ENCODE data around the gene GPT2.

GRCh38 chr16:46894036-46894672 lies 10.0 kb downstream of the GPT2 start:
- TF ChIP-seq POLR2AphosphoS5 (IDR thresholded peaks at IDR 0.05; ENCODE audit: low read depth, low read length) (no peak), REST (IDR thresholded peaks at IDR 0.05; ENCODE audit: insufficient read depth in 1 of 2, low read depth in 2 of 2, low read length in 2 of 2) (no peak), SIN3A (IDR thresholded peaks at IDR 0.05; ENCODE audit: borderline replicate concordance, insufficient read depth, low read length) (no peak), TAF1 (IDR thresholded peaks at IDR 0.05; ENCODE audit: borderline replicate concordance, insufficient read depth, low read length) (no peak), FOXP2 (optimal IDR thresholded peaks at IDR 0.05; ENCODE audit: borderline replicate concordance, extremely low read depth, extremely low read length, insufficient read depth) (no peak)

Measured in PFSK-1 (cell line).